Measurements from ENCODE around the gene DUSP10.
A peak's percentile ranks its signal among the peaks of the same experiment; 100 is the strongest.

DUSP10 gene

GRCh38 chr1:221741703-221742554 is at the start of gene DUSP10:
DUSP10 (minus strand) TSS chr1:221742089; CDS start chr1:221739744, 2,345 bp downstream.
- Histone ChIP-seq H3K4me1 (ENCODE audit: insufficient read depth, low read length) (peaks cover 3% of the 10 kb centered on the region), H3K36me3 (ENCODE audit: insufficient read depth, low read length) (no peaks in the 10 kb centered on the region), H2AFZ (ENCODE audit: low read depth, low read length) (peak within 1 kb of the TSS; percentile 68), H3K9me3 (ENCODE audit: low read length) (no peaks in the 10 kb centered on the region), H3K4me3 (ENCODE audit: low read length) (peak within 1 kb of the TSS; percentile 73), H3K27me3 (ENCODE audit: insufficient read depth, low read length) (peaks cover 26% of the 10 kb centered on the region)

- Histone ChIP-seq H3K9me3 (ENCODE audit: low read length) (no peaks in the 10 kb centered on the region), H3K4me3 (ENCODE audit: low read length) (no peak overlapping the region), H2AFZ (ENCODE audit: low read depth, low read length) (no peak overlapping the region), H3K36me3 (ENCODE audit: insufficient read depth, low read length) (no peaks in the 10 kb centered on the region), H3K4me1 (ENCODE audit: insufficient read depth, low read length) (no peaks in the 10 kb centered on the region), H3K27me3 (ENCODE audit: insufficient read depth, low read length) (no peaks in the 10 kb centered on the region)
Observed at GRCh38 chr1:221788466-221788865, 46.6 kb upstream of the DUSP10 start.

GRCh38 chr1:221786647-221787046 is 44.8 kb upstream of the DUSP10 start:
- Histone ChIP-seq H3K4me1 (ENCODE audit: insufficient read depth, low read length) (no peaks in the 10 kb centered on the region), H2AFZ (ENCODE audit: low read depth, low read length) (no peak overlapping the region), H3K27me3 (ENCODE audit: insufficient read depth, low read length) (no peaks in the 10 kb centered on the region), H3K4me3 (ENCODE audit: low read length) (no peak overlapping the region), H3K9me3 (ENCODE audit: low read length) (no peaks in the 10 kb centered on the region), H3K36me3 (ENCODE audit: insufficient read depth, low read length) (no peaks in the 10 kb centered on the region)

GRCh38 chr1:221783936-221784335 is 42.0 kb upstream of the DUSP10 start:
- no peaks in the 10 kb centered on the region for H3K4me1 ChIP-seq (ENCODE audit: insufficient read depth, low read length)
- H3K4me3 ChIP-seq (ENCODE audit: low read length): no peak overlapping the region
- H3K27me3 ChIP-seq (ENCODE audit: insufficient read depth, low read length): no peaks in the 10 kb centered on the region
- H3K36me3 ChIP-seq (ENCODE audit: insufficient read depth, low read length): no peaks in the 10 kb centered on the region
- H3K9me3 ChIP-seq (ENCODE audit: low read length): no peaks in the 10 kb centered on the region
- H2AFZ ChIP-seq (ENCODE audit: low read depth, low read length): no peak overlapping the region

- no peak overlapping the region for H2AFZ ChIP-seq (ENCODE audit: low read depth, low read length)
- no peaks in the 10 kb centered on the region for H3K36me3 ChIP-seq (ENCODE audit: insufficient read depth, low read length)
- no peaks in the 10 kb centered on the region for H3K9me3 ChIP-seq (ENCODE audit: low read length)
- H3K27me3 ChIP-seq (ENCODE audit: insufficient read depth, low read length): no peaks in the 10 kb centered on the region
- H3K4me3 ChIP-seq (ENCODE audit: low read length): no peak overlapping the region
- H3K4me1 ChIP-seq (ENCODE audit: insufficient read depth, low read length): no peaks in the 10 kb centered on the region
Observed at GRCh38 chr1:221783437-221783836, 41.5 kb upstream of the DUSP10 start.

- Histone ChIP-seq H3K4me1 (ENCODE audit: insufficient read depth, low read length) (no peaks in the 10 kb centered on the region), H3K27me3 (ENCODE audit: insufficient read depth, low read length) (no peaks in the 10 kb centered on the region), H3K36me3 (ENCODE audit: insufficient read depth, low read length) (no peaks in the 10 kb centered on the region), H2AFZ (ENCODE audit: low read depth, low read length) (no peak overlapping the region), H3K4me3 (ENCODE audit: low read length) (no peak overlapping the region), H3K9me3 (ENCODE audit: low read length) (no peaks in the 10 kb centered on the region)
Observed at GRCh38 chr1:221782970-221783369, 41.1 kb upstream of the DUSP10 start.

DNA sequence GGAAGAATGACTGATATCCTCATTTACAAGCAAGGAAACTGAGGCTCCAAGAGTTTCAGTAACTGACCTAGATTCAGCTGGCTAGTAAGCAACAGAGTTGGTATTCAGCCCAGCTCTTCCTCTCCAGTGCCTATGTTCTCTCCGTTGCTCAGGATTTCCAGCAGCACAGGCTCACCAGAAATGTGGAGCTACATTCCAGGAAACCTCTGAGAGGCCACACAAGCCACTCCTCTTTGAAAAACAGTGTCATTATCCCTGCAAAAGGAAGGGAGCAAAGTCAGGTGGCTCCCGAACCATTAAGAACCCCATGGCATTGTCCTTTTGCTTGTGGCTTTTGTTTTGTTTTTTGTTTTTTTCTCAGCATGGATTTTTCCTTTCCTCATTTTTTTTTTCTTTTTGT is 40.6 kb upstream of the DUSP10 start:
- Histone ChIP-seq H3K27me3 (ENCODE audit: insufficient read depth, low read length) (no peaks in the 10 kb centered on the region), H3K36me3 (ENCODE audit: insufficient read depth, low read length) (no peaks in the 10 kb centered on the region), H2AFZ (ENCODE audit: low read depth, low read length) (no peak overlapping the region), H3K9me3 (ENCODE audit: low read length) (no peaks in the 10 kb centered on the region), H3K4me3 (ENCODE audit: low read length) (no peak overlapping the region), H3K4me1 (ENCODE audit: insufficient read depth, low read length) (no peaks in the 10 kb centered on the region)

DNA sequence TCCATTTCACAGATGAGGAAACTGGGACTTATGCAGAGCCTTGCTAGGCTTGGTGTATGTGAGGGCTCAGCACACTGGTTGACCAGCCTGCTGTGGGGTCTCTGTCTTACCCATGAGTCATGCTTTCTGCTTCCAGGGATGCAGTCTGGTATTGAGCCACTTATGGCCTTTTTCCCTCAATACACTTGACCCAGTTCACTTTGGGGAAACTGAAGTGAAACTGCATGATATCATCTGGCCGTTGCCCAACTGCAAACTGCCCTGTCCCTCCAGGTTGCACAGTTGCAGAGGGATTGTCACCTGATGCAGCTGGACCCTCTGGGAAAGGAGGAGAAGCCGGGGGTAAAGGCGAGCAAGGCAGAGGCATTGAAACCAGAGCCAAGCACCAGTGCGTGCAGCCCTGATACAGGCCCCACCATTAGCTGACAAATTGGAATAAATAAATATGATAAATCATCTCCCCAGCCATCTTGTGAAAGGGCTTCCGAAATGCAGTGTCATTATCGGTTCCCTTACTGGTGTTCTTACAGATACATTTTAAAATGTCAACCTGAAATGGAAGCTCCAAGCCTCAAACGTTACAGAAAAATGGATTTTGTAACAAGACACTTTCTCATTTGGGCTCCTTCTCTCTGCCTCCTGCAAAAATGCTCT is 39.3 kb upstream of the DUSP10 start:
- Histone ChIP-seq H3K9me3 (ENCODE audit: low read length) (no peaks in the 10 kb centered on the region), H3K4me1 (ENCODE audit: insufficient read depth, low read length) (no peaks in the 10 kb centered on the region), H3K36me3 (ENCODE audit: insufficient read depth, low read length) (no peaks in the 10 kb centered on the region), H3K27me3 (ENCODE audit: insufficient read depth, low read length) (no peaks in the 10 kb centered on the region), H3K4me3 (ENCODE audit: low read length) (no peak overlapping the region), H2AFZ (ENCODE audit: low read depth, low read length) (no peak overlapping the region)

- Histone ChIP-seq H2AFZ (ENCODE audit: low read depth, low read length) (no peak overlapping the region), H3K4me1 (ENCODE audit: insufficient read depth, low read length) (no peaks in the 10 kb centered on the region), H3K36me3 (ENCODE audit: insufficient read depth, low read length) (no peaks in the 10 kb centered on the region), H3K4me3 (ENCODE audit: low read length) (no peak overlapping the region), H3K27me3 (ENCODE audit: insufficient read depth, low read length) (no peaks in the 10 kb centered on the region), H3K9me3 (ENCODE audit: low read length) (no peaks in the 10 kb centered on the region)
Observed at GRCh38 chr1:221780175-221780574, 38.3 kb upstream of the DUSP10 start.

DNA sequence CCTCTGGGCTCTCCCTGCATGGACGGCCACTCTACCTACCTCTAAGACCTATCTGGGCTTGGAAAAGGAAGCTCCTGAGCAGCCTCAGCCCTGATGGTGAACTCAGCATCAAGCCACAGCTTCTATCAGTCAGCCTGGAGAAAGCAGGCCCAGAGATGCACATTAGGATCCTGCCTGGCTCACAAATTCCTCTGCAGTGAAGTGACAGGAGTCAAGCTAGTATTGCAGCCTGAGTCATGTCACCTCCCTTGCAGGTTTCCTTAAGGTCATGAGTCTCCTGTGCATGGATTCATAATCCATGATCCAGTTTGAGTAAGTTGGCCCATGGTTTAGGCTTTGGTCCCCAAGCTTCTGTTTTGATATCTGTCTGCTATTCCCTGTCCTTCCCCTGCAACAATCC is 37.9 kb upstream of the DUSP10 start:
- H2AFZ ChIP-seq (ENCODE audit: low read depth, low read length): no peak overlapping the region
- no peaks in the 10 kb centered on the region for H3K36me3 ChIP-seq (ENCODE audit: insufficient read depth, low read length)
- no peak overlapping the region for H3K4me3 ChIP-seq (ENCODE audit: low read length)
- no peaks in the 10 kb centered on the region for H3K27me3 ChIP-seq (ENCODE audit: insufficient read depth, low read length)
- H3K4me1 ChIP-seq (ENCODE audit: insufficient read depth, low read length): no peaks in the 10 kb centered on the region
- no peaks in the 10 kb centered on the region for H3K9me3 ChIP-seq (ENCODE audit: low read length)

DNA sequence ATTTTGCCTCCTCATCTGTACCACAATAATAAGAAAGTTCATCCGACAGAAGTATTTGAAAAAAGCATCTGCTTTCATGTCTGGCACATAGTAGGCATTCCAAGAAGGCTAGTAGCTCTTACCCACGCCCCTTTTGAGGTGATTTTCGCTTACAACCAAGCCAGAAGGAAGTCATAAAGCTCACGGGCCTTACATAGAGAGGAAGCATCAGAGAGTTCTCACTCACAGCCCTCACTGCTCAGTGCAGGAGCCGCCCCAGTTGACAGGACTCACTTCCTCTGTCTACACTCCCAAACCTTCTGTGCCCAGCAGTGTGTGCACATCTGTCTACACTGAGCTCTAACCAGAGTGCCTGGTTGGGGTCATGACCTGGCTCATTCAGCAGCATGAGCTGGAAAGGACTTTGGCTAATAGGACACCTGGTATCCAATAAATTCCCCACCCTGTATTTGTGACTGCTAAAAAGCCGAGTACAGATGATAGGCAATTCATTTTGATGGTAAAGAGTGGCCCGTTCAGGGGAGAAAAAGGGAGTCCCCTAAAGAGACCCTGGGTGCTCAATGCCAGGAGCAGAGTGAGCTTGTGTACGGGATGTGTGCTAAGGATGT is 36.8 kb upstream of the DUSP10 start:
- Histone ChIP-seq H3K36me3 (ENCODE audit: insufficient read depth, low read length) (no peaks in the 10 kb centered on the region), H3K4me3 (ENCODE audit: low read length) (no peak overlapping the region), H3K9me3 (ENCODE audit: low read length) (no peaks in the 10 kb centered on the region), H3K4me1 (ENCODE audit: insufficient read depth, low read length) (no peaks in the 10 kb centered on the region), H2AFZ (ENCODE audit: low read depth, low read length) (no peak overlapping the region), H3K27me3 (ENCODE audit: insufficient read depth, low read length) (no peaks in the 10 kb centered on the region)

DNA sequence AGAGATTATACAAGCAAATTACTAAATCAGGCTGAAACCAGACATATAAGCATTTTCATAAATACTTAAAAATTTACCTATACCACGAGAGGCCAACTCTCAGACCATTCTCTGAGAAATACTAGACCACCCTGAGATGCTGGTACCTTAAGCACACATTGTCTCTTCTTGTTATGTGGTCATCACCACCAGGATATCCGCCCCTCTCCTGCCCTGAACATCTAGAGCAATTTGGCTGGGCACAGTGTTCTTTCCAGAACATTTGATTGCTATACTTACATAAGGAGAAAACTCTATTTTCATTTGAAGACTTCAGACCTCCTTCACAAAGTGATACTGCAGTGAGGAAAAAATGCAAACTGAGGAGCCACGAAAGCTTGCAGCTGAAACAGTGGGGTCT is 36.2 kb upstream of the DUSP10 start:
- H3K27me3 ChIP-seq (ENCODE audit: insufficient read depth, low read length): no peaks in the 10 kb centered on the region
- H3K4me3 ChIP-seq (ENCODE audit: low read length): no peak overlapping the region
- H3K9me3 ChIP-seq (ENCODE audit: low read length): no peaks in the 10 kb centered on the region
- H2AFZ ChIP-seq (ENCODE audit: low read depth, low read length): no peak overlapping the region
- H3K36me3 ChIP-seq (ENCODE audit: insufficient read depth, low read length): no peaks in the 10 kb centered on the region
- H3K4me1 ChIP-seq (ENCODE audit: insufficient read depth, low read length): no peaks in the 10 kb centered on the region

- no peaks in the 10 kb centered on the region for H3K9me3 ChIP-seq (ENCODE audit: low read length)
- no peak overlapping the region for H3K4me3 ChIP-seq (ENCODE audit: low read length)
- no peaks in the 10 kb centered on the region for H3K36me3 ChIP-seq (ENCODE audit: insufficient read depth, low read length)
- no peaks in the 10 kb centered on the region for H3K27me3 ChIP-seq (ENCODE audit: insufficient read depth, low read length)
- H2AFZ ChIP-seq (ENCODE audit: low read depth, low read length): no peak overlapping the region
- H3K4me1 ChIP-seq (ENCODE audit: insufficient read depth, low read length): no peaks in the 10 kb centered on the region
Observed at GRCh38 chr1:221777431-221778072, 35.7 kb upstream of the DUSP10 start.

Measured in neuron (in vitro differentiated cells).